Measurements from ENCODE around the gene TLE6.

DNA sequence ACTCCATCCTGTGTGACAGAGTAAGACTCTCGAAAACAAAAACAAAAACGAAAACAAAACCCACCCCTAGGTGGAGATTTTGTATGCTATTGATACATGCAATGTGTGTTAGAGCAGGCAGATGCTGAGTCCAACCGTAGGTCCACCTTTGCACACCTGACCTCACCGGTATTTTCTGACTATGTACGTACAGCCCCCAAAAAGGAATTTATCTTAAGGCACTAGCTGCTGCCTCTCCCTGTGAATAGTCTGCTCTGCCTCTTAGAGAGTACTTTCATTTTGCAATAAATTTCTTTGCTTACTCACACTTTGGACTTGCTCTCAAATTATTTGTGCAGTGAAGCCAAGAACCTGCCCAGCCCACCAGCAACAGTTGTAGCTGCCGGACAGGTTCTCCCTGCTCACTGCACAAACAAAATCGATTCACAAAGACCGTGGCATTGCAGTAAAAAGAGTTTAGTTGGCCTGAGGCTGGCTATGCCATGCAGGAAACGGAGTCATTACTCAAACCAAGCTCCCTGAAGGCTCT, 24.3 kb upstream of the TLE6 start:
- no peak for TF ChIP-seq SIN3A (IDR thresholded peaks at IDR 0.05; ENCODE audit: borderline replicate concordance, insufficient read depth, low read length)
- no peak for TF ChIP-seq TAF1 (IDR thresholded peaks at IDR 0.05; ENCODE audit: borderline replicate concordance, insufficient read depth, low read length)
- TF ChIP-seq POLR2AphosphoS5 (IDR thresholded peaks at IDR 0.05; ENCODE audit: low read depth, low read length): no peak
- no peak for TF ChIP-seq FOXP2 (optimal IDR thresholded peaks at IDR 0.05; ENCODE audit: borderline replicate concordance, extremely low read depth, extremely low read length, insufficient read depth)
- TF ChIP-seq, protein P1, sequence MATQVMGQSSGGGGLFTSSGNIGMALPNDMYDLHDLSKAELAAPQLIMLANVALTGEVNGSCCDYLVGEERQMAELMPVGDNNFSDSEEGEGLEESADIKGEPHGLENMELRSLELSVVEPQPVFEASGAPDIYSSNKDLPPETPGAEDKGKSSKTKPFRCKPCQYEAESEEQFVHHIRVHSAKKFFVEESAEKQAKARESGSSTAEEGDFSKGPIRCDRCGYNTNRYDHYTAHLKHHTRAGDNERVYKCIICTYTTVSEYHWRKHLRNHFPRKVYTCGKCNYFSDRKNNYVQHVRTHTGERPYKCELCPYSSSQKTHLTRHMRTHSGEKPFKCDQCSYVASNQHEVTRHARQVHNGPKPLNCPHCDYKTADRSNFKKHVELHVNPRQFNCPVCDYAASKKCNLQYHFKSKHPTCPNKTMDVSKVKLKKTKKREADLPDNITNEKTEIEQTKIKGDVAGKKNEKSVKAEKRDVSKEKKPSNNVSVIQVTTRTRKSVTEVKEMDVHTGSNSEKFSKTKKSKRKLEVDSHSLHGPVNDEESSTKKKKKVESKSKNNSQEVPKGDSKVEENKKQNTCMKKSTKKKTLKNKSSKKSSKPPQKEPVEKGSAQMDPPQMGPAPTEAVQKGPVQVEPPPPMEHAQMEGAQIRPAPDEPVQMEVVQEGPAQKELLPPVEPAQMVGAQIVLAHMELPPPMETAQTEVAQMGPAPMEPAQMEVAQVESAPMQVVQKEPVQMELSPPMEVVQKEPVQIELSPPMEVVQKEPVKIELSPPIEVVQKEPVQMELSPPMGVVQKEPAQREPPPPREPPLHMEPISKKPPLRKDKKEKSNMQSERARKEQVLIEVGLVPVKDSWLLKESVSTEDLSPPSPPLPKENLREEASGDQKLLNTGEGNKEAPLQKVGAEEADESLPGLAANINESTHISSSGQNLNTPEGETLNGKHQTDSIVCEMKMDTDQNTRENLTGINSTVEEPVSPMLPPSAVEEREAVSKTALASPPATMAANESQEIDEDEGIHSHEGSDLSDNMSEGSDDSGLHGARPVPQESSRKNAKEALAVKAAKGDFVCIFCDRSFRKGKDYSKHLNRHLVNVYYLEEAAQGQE (IDR thresholded peaks at IDR 0.05; ENCODE audit: insufficient read depth in 1 of 2, low read depth in 2 of 2, low read length in 2 of 2): no peak

Measured in PFSK-1 (cell line).